GM13977 (cell line): ENCODE results near the gene RNF157.

ENCODE experiments used
- DNase-seq: peaks from one replicate; pipeline ENCODE4 v3.0.0; 2012; ENCODE audit warnings: low spot score
- in situ Hi-C: fragments of 300-500 bp; cut with MboI; formaldehyde crosslinking; loops from one replicate; pipeline ENCODE4 v1.12.0; 2022; ENCODE audit warnings: low sequenced_read_pairs, low pct_unique_long_range_greater_than_20kb, mixed read lengths, inconsistent platforms; ENCODE audit not compliant: unreplicated experiment
- TF ChIP-seq, protein P1 (sequence below): IDR thresholded peaks from 2 replicates; pipeline ENCODE4 v1.5.1; 2012; ENCODE audit warnings: mild to moderate bottlenecking, control low read depth; ENCODE audit not compliant: insufficient read depth; ENCODE audit errors: extremely low read depth, missing control alignments

Gene RNF157

DNA sequence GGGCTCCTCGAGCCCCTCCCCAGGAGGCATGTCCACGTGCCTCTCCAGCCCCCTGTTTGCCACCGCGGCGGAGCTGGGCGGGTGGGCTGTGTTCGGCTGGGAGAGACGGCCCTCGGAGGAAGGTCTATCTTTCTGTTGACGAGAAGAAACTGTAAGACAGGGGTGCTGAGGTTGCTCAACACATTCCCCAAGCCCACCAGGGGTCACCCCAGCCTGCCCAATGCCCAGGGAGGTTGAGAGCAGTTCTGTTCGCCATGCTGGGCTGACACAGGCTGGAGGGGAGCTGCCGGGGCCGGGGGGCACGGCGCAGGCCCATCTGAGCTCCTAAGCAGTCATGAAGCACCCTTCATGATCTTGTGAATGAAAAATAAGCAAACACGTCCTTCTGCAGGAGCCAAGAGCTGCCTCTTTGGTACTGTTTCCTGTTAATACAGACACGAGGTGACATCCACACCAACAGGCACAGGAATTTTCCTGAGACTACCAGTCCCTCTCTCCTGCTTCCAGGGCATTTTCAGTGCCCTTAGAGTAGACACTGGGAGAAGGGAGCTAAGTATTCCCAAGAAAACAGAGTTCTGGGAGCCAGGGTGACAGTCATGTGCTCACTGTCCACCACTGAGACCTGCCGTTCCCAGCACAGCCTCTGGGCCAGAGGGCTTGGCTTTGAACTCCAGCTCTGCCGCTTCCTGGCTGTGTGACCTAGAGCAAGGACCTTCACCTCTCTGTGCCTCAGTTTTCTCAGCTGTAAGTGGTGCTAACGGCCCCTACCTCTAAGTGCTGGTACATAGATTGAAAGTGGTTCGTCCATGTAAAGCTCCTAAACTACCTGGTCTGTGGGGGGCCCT, 34.0 kb upstream of the RNF157 start:
- TF ChIP-seq, protein P1, sequence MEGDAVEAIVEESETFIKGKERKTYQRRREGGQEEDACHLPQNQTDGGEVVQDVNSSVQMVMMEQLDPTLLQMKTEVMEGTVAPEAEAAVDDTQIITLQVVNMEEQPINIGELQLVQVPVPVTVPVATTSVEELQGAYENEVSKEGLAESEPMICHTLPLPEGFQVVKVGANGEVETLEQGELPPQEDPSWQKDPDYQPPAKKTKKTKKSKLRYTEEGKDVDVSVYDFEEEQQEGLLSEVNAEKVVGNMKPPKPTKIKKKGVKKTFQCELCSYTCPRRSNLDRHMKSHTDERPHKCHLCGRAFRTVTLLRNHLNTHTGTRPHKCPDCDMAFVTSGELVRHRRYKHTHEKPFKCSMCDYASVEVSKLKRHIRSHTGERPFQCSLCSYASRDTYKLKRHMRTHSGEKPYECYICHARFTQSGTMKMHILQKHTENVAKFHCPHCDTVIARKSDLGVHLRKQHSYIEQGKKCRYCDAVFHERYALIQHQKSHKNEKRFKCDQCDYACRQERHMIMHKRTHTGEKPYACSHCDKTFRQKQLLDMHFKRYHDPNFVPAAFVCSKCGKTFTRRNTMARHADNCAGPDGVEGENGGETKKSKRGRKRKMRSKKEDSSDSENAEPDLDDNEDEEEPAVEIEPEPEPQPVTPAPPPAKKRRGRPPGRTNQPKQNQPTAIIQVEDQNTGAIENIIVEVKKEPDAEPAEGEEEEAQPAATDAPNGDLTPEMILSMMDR: no peak
- in situ Hi-C loops: no loop called here
- DNase-seq: no peak

DNA sequence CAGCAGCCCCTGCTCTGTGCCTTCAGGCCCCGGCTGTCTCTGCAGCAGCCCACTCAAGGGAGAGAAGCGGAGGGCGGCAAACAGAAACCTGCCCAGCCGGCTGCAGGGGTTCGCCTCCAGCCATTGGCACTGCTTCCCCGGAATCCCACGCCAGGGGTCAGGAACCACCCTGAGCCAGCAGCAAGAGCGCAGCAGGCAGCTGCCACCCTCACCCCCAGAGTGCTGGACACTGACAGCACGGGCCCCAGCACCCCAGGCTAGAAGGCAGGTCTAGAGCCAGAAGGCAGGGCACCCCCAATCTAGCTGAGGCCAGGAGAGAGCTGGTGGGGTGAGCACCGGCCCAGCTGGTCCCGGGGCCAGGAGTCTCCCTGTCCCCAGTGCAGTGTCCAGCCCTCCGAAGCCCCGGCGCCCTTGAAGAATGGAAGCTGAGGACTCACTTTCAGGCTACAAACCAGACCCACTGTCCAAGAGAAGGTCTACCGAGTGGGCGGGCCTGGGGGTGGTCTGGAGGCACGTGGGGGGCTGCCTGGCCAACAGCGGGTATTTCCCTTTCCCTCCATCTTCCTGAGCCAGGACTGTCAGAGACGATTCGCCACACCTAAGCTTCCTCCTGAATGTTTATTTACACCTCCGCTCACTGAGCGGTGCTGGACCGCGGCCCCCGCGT, 33.3 kb upstream of the RNF157 start:
- in situ Hi-C loops: no loop called here
- no peak for DNase-seq
- TF ChIP-seq, protein P1: no peak

DNA sequence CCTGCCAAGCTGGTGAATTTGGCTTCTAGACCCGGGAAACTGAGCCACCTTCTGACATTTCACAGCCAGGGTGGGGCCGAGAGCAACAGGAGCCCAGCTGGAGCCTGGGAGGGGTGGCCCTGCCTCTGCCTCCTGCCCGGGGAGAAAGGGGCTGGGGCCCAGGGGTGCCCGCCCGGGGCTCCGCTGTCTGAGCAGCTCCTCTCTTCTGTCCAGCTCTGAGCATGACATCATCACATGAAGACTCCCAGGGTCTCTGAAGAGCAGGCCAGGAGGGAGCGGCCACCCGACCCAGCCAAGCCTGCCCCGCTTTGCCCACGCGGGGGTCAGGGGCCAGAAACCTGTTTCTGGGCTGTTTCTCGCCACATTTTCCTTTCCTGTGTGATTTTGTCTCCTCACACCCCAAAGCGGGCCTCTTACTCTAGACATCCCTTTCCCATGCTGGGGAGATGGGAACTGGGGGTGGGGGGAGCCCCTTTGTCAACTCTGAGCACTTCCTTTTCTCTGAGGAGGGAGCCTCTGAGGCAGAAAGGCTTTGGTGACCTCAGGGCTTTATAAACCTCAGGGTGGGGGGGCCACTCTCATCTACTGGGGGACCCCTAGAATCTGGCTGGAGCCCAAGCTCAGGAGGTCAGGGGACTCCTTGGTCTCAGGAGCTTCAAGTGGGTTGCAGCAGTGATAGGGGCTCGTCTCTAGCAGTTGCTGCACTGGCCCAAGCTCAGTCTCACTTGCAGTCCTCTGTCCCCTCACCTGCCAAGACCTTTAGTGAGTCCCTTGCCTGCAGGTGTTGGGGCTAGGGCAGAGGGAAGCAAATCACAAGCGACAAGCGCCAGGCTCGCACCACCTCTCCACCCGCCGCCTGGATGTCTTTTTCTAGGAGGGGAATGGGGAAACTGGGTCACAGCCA, 32.5 kb upstream of the RNF157 start:
- in situ Hi-C loops: no loop called here

DNA sequence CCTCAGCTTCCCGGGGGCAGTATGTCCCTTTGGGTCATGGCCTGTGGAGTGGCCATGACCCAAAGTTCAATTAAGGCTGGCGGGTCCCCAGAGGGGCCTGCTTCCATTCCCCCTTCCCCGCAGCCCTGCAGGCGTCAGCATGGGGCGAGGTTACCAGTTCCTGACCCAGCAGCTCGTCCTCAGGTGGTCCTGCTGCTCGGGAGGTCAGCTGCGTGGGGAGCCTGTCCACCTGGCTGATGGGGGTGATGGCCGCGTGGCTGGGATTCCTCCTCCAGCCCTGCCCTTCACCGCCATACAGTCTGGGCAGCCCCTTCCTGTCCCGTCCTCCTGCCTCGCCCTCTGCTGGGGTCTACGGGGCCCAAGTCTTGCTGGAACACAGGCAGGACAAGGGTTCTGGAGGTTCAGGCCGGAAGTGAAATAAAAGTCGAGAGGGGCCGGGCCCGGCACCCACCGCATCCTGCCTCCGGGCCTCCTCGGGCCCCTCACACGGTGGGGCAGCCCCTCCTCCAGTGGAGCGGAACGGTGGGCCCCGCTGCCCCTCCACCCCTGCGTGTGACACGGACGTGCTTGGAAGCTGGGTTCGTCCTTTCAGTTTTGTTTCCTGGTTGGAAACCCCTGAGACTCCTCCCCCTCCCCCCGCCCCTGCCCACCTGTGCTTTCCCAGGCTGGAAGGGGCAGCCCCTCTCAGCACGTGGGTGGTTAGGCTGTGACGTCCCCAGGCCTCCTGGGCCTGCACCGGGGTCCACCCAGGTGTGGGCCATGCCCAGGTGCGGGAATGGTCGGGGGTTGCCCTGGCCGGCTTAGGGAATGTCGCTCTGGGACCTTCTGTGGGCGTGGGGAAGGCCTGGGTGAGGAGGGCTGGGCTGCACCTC, 31.6 kb upstream of the RNF157 start:
- in situ Hi-C loops: no loop called here
- DNase-seq: peak; percentile 92
- TF ChIP-seq, protein P1: peak; percentile 19

More for the DNA sequence above, 32.5 kb upstream of the RNF157 start:
- TF ChIP-seq, protein P1: no peak
- peak; percentile 80 for DNase-seq

GRCh38 chr17:76270770-76271668, 30.7 kb upstream of the RNF157 start:
- TF ChIP-seq, protein P1: no peak
- DNase-seq: no peak
- in situ Hi-C loops: no loop called here
